SK-N-MC (cell line): ENCODE measurements around the gene PICK1.

Source experiments
- DNase-seq: peaks from one replicate; pipeline ENCODE4 v3.0.0-alpha.2; 2011; ENCODE audit warnings: low read depth, low spot score
- H3K27ac ChIP-seq: fragments of 200-600 bp; sonication (generic); 2 replicates; pipeline ENCODE4 v1.5.1; 2016; ENCODE audit warnings: mixed run types
- H3K36me3 ChIP-seq: fragments of 200-600 bp; sonication (generic); 2 replicates; pipeline ENCODE4 v1.6.1; 2017; ENCODE audit warnings: antibody characterized with exemption, low read length, mixed read lengths; ENCODE audit not compliant: insufficient read depth
- H3K4me3 ChIP-seq: fragments of 200-600 bp; sonication (generic); 2 replicates; pipeline ENCODE4 v1.5.1; 2016
- H3K9ac ChIP-seq: fragments of 200-600 bp; sonication (generic); 2 replicates; pipeline ENCODE4 v1.8.0; 2017; ENCODE audit warnings: mixed run types, mixed read lengths; ENCODE audit not compliant: insufficient read length
- H3K9me3 ChIP-seq: fragments of 200-600 bp; sonication (generic); 2 replicates; pipeline ENCODE4 v1.6.1; 2017; ENCODE audit warnings: low read depth, mild to moderate bottlenecking, antibody characterized with exemption, low read length, moderate library complexity, mixed read lengths
- EZH2 ChIP-seq: fragments of 200-600 bp; sonication (generic); IDR thresholded peaks from one replicate; pipeline ENCODE4 v1.6.1; 2017; ENCODE audit warnings: antibody characterized with exemption
- FOXP2 ChIP-seq: optimal IDR thresholded peaks from 2 replicates; pipeline ENCODE3; 2011; ENCODE audit warnings: mild to moderate bottlenecking, moderate library complexity; ENCODE audit not compliant: insufficient read depth; ENCODE audit errors: extremely low read length, control extremely low read depth
- POLR2AphosphoS5 ChIP-seq: IDR thresholded peaks from 2 replicates; pipeline ENCODE4 v1.6.1; 2012; ENCODE audit warnings: mild to moderate bottlenecking, low read depth, low read length, borderline replicate concordance

Gene PICK1

GRCh38 chr22:38051261-38051660 is 5.9 kb upstream of the PICK1 start:
- DNase-seq = no peak
- H3K9ac ChIP-seq = no peak overlapping the region

GRCh38 chr22:38051900-38052862 is 5.0 kb upstream of the PICK1 start:
- peak; percentile 44 for DNase-seq
- Histone ChIP-seq H3K4me3 (no peak overlapping the region), H3K36me3 (no peaks in the 10 kb centered on the region), H3K9me3 (no peaks in the 10 kb centered on the region), H3K27ac (no peak overlapping the region), H3K9ac (no peak overlapping the region)
- TF ChIP-seq FOXP2 = no peak
- TF ChIP-seq POLR2AphosphoS5 = no peak
- TF ChIP-seq EZH2 = no peak

More at GRCh38 chr22:38051261-38051660, 5.9 kb upstream of the PICK1 start:
- Histone ChIP-seq H3K36me3 (no peaks in the 10 kb centered on the region), H3K27ac (no peak overlapping the region), H3K4me3 (no peak overlapping the region), H3K9me3 (no peaks in the 10 kb centered on the region)
- TF ChIP-seq POLR2AphosphoS5 (no peak), EZH2 (no peak), FOXP2 (no peak)

GRCh38 chr22:38062791-38063190 is 5.6 kb downstream of the PICK1 start:
- no peak overlapping the region for H3K9ac ChIP-seq
- no peak overlapping the region for H3K27ac ChIP-seq
- peaks cover 7% of the 10 kb centered on the region; the same call in 1 of the 2 replicates for H3K36me3 ChIP-seq
- H3K9me3 ChIP-seq = no peaks in the 10 kb centered on the region
- no peak for TF ChIP-seq POLR2AphosphoS5
- no peak for TF ChIP-seq EZH2
- TF ChIP-seq FOXP2 = no peak
- no peak overlapping the region for H3K4me3 ChIP-seq
- no peak for DNase-seq

GRCh38 chr22:38065539-38065938 is 8.3 kb downstream of the PICK1 start:
- Histone ChIP-seq H3K27ac (no peak overlapping the region), H3K9me3 (no peaks in the 10 kb centered on the region), H3K4me3 (no peak overlapping the region), H3K36me3 (peaks cover 5% of the 10 kb centered on the region; the same call in 1 of the 2 replicates), H3K9ac (no peak overlapping the region)
- TF ChIP-seq EZH2 = no peak
- no peak for TF ChIP-seq POLR2AphosphoS5
- no peak for TF ChIP-seq FOXP2
- DNase-seq = no peak

- no peak for TF ChIP-seq FOXP2
- TF ChIP-seq POLR2AphosphoS5 = no peak
- no peak for TF ChIP-seq EZH2
- no peaks in the 10 kb centered on the region for H3K9me3 ChIP-seq
- H3K36me3 ChIP-seq = peaks cover 5% of the 10 kb centered on the region; the same call in 1 of the 2 replicates
- no peak overlapping the region for H3K9ac ChIP-seq
- DNase-seq = no peak
- H3K27ac ChIP-seq = no peak overlapping the region
- H3K4me3 ChIP-seq = no peak overlapping the region
These were observed 9.3 kb downstream of the PICK1 start for GRCh38 chr22:38066381-38067027.

GRCh38 chr22:38067028-38067415 is 9.8 kb downstream of the PICK1 start:
- H3K36me3 ChIP-seq = peaks cover 5% of the 10 kb centered on the region; the same call in 1 of the 2 replicates

GRCh38 chr22:38067761-38068360 is 10.7 kb downstream of the PICK1 start:
- peaks cover 5% of the 10 kb centered on the region; the same call in 1 of the 2 replicates for H3K36me3 ChIP-seq
- TF ChIP-seq EZH2 (no peak), FOXP2 (no peak), POLR2AphosphoS5 (no peak)
- no peak overlapping the region for H3K27ac ChIP-seq
- H3K9me3 ChIP-seq = no peaks in the 10 kb centered on the region
- no peak overlapping the region for H3K9ac ChIP-seq
- no peak for DNase-seq
- no peak overlapping the region for H3K4me3 ChIP-seq

More at GRCh38 chr22:38067028-38067415, 9.8 kb downstream of the PICK1 start:
- no peaks in the 10 kb centered on the region for H3K9me3 ChIP-seq
- no peak overlapping the region for H3K27ac ChIP-seq
- TF ChIP-seq EZH2 (no peak), FOXP2 (no peak), POLR2AphosphoS5 (no peak)
- H3K9ac ChIP-seq = no peak overlapping the region
- DNase-seq = no peak
- H3K4me3 ChIP-seq = no peak overlapping the region
